HG02642 (cell line): ENCODE results near the gene FZD8.

ENCODE experiments used
- ATAC-seq: cut with Tn5 transposase; IDR thresholded peaks from one replicate; pipeline ENCODE4 v1.9.1; 2021; ENCODE audit warnings: mild to moderate bottlenecking; ENCODE audit not compliant: unreplicated experiment, poor library complexity

Gene FZD8

GRCh38 chr10:35641676-35642034, 441 bp downstream of the FZD8 start:
- ATAC-seq = peak; percentile 33

- peak; percentile 29 for ATAC-seq
These were observed 983 bp downstream of the FZD8 start for GRCh38 chr10:35640951-35641675.

- ATAC-seq = peak; percentile 31
These were observed 1.6 kb downstream of the FZD8 start for GRCh38 chr10:35640474-35640873.

DNA sequence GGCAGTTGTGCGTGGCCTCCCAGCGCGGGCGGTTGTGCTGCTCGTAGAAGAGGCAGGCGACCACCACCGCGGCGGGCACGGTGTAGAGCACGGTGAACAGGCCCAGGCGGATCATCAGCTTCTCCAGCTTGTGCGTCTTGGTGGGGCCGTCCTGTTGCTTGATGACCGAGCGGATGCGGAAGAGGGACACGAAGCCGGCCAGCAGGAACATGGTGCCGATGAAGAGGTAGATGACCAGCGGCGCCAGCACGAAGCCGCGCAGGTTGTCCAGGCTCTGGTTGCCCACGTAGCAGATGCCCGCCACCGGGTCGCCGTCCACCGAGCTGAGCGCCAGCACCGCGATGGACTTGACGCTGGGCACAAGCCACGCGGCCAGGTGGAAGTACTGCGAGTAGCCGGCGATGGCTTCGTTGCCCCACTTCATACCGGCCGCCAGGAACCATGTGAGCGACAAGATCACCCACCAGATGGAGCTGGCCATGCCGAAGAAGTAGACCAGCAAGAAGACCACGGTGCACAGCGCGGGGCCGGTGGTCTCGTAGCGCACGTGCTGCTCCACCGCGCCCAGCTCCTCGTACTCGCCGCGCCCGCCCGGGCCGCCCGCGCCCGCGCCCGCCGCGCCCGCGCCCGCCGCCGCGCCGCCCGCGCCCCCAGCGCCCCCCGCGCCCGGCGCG, 2.2 kb downstream of the FZD8 start:
- ATAC-seq = no peak

GRCh38 chr10:35639021-35639727, 2.9 kb downstream of the FZD8 start:
- ATAC-seq = no peak

GRCh38 chr10:35638101-35638500, 4.0 kb downstream of the FZD8 start:
- no peak for ATAC-seq

GRCh38 chr10:35637462-35637861, 4.6 kb downstream of the FZD8 start:
- no peak for ATAC-seq

GRCh38 chr10:35636956-35637355, 5.1 kb downstream of the FZD8 start:
- ATAC-seq = no peak

- peak; percentile 76 for ATAC-seq
These were observed 6.5 kb downstream of the FZD8 start for GRCh38 chr10:35635576-35635975.

DNA sequence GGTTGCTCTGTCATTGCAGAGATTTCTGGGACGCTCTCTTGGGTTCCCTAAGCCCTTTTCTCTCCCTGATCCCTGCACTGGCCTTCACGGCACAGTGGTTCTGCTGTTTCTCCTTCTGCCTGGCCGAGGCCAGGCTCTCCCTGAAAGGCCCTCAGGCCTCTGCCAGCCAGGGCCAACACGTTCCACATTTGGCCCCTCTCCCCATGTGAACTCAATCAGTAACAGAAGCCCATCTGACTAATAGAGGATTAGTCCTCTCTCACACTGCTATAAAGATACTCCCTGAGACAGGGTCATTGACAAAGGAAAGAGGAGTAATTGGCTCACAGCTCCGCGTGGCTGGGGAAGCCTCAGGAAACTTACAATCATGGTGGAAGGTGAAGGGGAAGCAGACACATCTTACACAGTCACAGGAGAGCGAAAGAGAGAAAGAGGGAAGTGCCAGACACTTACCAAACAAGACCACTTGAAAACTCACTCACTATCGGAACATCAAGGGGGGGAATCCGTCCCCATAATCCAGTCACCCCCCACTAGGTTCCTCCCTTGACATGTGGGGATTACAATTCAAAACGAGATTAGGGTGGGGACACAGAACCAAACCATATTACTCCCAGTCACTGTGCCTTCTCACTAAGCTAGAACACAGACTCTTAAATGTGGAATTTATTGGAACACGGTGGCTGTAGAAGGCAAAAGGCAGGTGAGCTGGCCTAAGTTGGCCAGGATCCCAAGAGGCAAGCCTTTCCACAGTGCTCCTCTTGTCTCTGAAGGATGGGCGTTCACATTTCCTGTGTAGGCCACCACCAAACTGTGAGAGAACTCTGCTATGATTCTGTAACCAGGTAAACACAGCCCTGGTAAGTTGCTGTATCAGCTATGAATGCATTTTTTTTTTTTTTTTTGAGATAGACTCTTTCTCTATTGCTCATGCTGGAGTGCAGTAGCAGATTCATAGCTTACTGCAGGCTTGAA, 8.8 kb downstream of the FZD8 start:
- no peak for ATAC-seq

DNA sequence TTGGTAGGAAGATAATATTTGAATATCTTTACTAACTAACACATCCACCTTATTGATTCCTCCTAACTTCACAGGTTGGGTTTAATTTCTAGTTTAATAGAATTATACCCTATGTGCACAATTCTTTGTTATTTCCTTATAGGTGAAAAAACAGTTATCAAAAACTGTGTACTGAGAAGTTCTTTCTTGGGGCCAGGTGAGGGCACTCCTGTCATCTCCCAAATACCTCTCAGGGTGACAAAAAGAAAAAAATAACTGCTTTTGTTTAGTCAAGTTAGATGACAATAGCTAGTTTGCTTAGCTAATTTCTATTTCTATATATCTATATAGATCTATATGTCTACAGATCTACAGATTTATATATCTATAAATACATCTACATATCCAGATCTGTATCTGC, 10.1 kb downstream of the FZD8 start:
- ATAC-seq = no peak

DNA sequence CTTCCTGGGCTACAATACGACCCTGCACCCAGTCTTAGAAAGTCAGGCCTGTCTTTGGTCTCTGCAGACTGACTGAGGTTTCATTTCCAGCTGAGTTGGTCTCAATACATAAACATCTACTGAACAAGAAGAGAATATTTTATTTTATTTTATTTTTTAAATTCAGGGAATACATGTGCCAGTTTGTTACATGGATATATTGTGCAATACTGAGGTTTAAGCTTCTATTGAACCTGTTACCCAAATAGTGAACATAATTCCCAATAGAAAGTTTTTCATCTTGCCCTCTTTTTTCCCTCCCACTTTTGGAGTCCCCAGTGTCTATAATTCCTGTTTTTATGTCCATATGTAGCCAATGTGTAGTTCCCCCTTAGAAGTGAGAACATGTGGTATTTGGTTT, 10.7 kb downstream of the FZD8 start:
- ATAC-seq = no peak

DNA sequence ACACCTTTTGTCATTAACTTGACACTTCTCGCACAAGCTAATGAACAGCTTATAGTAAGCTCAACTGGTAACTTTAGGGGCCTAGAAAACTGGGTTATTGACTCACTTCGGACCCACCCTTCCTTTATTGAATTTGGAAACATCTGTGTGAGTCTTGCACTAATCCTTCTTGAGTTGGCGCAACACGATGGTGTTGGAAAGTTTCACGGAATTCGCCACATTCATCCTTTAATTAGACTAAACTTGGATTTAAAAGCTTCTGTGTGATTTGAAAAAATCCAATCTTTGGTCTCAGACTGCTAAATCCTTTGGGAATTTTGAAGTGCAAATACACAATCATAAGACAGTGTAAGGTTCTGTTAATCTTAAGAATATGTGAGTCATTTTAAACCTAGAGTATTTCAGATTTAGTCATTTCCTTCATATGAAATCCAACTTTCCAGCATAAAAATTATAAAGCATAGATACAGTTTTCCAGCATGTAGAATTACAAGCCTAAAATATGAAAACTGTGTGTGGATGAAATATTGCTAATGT, 15.1 kb downstream of the FZD8 start:
- no peak for ATAC-seq

DNA sequence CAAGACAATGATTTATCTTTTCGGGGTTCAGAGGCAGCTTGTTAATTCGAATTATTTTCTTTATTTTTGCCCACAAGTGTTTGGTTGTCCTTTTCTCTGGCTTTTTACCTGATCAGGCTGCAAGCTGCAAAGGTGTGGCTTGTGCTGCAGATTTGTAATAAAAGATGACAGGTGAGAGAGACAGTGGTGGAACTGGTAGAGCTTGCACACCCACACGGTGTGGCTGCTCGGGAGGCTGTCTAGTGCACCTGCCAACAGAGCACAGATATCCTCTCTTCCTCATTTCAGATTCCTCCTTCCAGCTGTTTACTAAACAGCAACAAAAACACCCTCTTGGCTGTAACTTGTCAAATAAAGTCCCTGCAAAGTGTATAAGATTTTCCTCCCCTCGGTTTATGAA, 27.8 kb downstream of the FZD8 start:
- ATAC-seq = no peak

DNA sequence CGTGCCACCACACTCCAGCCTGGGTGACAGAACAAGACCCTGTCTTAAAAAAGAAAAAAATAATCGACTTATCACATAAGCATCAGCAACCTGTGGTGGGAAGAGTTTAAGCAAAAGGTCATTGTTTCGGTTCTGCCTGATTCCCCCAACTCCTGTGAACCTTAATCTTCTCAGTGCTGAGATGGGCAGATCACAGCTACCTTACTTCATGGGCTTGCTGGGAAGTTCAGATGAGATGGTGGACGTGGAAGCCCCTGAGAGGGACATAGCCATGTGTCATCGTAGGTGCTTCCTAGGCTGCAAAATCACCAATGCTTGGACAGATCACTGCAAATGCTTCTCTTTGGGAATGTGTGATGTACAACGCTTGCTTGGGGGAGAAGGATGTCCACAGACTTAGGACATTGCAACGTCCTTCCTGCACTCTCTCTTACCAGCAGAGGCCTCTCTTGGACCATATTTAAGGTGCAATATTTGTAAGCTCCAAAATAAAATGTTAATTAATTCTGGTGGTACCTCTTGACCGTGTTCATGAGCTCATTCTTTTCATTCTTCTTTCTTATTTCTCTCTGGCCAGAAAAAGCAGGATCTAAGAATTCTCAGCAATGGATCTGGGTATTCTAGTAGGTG, 28.4 kb downstream of the FZD8 start:
- ATAC-seq = no peak

- no peak for ATAC-seq
These were observed 29.0 kb downstream of the FZD8 start for GRCh38 chr10:35613107-35613440.

DNA sequence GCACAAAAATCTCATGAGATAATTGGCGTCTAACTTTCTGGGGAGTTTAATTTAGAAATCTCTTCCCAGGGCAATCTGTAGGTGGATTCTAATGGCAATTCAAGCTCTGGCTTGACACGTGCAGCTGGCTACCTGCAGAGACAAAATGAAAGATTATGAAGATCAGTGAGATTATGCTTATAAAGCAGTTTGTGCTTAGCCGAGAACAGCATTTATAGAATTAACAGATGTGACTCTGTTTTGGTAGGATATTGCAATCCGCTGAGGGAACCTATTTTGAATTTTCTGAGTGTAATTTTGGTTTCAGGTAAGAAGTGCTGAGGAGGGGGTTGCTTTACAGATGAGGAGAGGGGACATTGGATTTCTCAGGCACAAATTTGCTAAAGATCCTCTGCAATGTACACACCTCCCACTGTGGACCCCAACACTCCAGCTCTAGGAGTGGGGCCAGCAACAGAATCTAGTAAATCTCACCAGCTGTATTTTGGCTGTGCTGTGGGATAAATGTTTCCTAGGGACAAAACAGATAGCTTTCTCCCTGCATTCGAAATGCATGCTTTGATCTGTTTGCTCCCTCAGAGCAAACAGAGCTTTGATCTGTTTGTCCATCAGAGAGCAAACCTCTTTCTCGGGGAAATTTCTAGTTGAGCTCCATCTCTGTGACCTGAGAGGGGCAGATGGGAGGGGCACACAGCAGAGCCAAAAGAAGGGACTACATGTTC, 29.6 kb downstream of the FZD8 start:
- no peak for ATAC-seq

GRCh38 chr10:35611750-35612149, 30.3 kb downstream of the FZD8 start:
- ATAC-seq = no peak

GRCh38 chr10:35608328-35608672, 33.8 kb downstream of the FZD8 start:
- no peak for ATAC-seq
